ENCODE results near the gene RECQL5.

RECQL5 gene

GRCh38 chr17:75673487-75673886 is 6.5 kb upstream of the RECQL5 start:
- TF ChIP-seq SPI1 (IDR thresholded peaks at IDR 0.05; ENCODE audit: low read depth, low read length) (no peak), TAF1 (IDR thresholded peaks at IDR 0.05; ENCODE audit: low read depth, low read length) (no peak), POLR2A (IDR thresholded peaks at IDR 0.05; ENCODE audit: low read depth, low read length) (no peak), POU2F2 (IDR thresholded peaks at IDR 0.05; ENCODE audit: low read depth, low read length) (no peak), PAX5 (IDR thresholded peaks at IDR 0.05; ENCODE audit: insufficient read depth, low read length, severe bottlenecking) (no peak), POLR2AphosphoS5 (IDR thresholded peaks at IDR 0.05; ENCODE audit: low read depth, low read length) (no peak)
- FAIRE-seq (no peak), DNase-seq (ENCODE audit: insufficient read length, low spot score) (no peak)

GRCh38 chr17:75672011-75672410 is 5.1 kb upstream of the RECQL5 start:
- TF ChIP-seq POU2F2 (IDR thresholded peaks at IDR 0.05; ENCODE audit: low read depth, low read length) (no peak), SPI1 (IDR thresholded peaks at IDR 0.05; ENCODE audit: low read depth, low read length) (no peak), POLR2AphosphoS5 (IDR thresholded peaks at IDR 0.05; ENCODE audit: low read depth, low read length) (no peak), TAF1 (IDR thresholded peaks at IDR 0.05; ENCODE audit: low read depth, low read length) (no peak), PAX5 (IDR thresholded peaks at IDR 0.05; ENCODE audit: insufficient read depth, low read length, severe bottlenecking) (no peak), POLR2A (IDR thresholded peaks at IDR 0.05; ENCODE audit: low read depth, low read length) (no peak)
- FAIRE-seq (no peak), DNase-seq (ENCODE audit: insufficient read length, low spot score) (no peak)

DNA sequence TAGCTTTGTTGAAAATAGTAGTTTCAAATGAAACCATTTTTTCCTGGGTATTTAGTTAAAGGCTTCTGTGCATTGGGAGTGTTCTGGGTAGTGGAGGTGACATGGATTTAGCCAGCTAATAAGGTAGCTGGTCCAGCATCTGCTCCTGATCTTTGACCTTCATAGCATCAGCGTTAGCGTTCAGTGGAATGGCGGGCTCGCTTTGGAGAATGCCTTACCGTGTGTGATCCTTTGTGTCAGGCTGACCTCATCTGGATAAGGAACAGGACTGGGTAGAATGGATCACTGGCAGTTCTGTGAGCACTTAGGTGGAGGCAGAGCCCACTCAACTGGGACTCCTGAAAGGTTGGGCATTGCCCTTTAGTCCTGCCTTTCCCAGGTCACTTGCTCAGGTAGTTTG is 3.9 kb upstream of the RECQL5 start:
- FAIRE-seq (no peak), DNase-seq (ENCODE audit: insufficient read length, low spot score) (no peak)
- TF ChIP-seq POLR2A (IDR thresholded peaks at IDR 0.05; ENCODE audit: low read depth, low read length) (no peak), PAX5 (IDR thresholded peaks at IDR 0.05; ENCODE audit: insufficient read depth, low read length, severe bottlenecking) (no peak), POU2F2 (IDR thresholded peaks at IDR 0.05; ENCODE audit: low read depth, low read length) (no peak), TAF1 (IDR thresholded peaks at IDR 0.05; ENCODE audit: low read depth, low read length) (no peak), SPI1 (IDR thresholded peaks at IDR 0.05; ENCODE audit: low read depth, low read length) (no peak), POLR2AphosphoS5 (IDR thresholded peaks at IDR 0.05; ENCODE audit: low read depth, low read length) (no peak)

GRCh38 chr17:75668489-75668888 is 1.5 kb upstream of the RECQL5 start:
- DNase-seq (ENCODE audit: insufficient read length, low spot score) (no peak), FAIRE-seq (no peak)
- no peak for TF ChIP-seq POLR2AphosphoS5 (IDR thresholded peaks at IDR 0.05; ENCODE audit: low read depth, low read length)
- no peak for TF ChIP-seq POU2F2 (IDR thresholded peaks at IDR 0.05; ENCODE audit: low read depth, low read length)
- TF ChIP-seq SPI1 (IDR thresholded peaks at IDR 0.05; ENCODE audit: low read depth, low read length), result no peak
- no peak for TF ChIP-seq TAF1 (IDR thresholded peaks at IDR 0.05; ENCODE audit: low read depth, low read length)
- TF ChIP-seq PAX5 (IDR thresholded peaks at IDR 0.05; ENCODE audit: insufficient read depth, low read length, severe bottlenecking), result no peak
- TF ChIP-seq POLR2A (IDR thresholded peaks at IDR 0.05; ENCODE audit: low read depth, low read length), result no peak

DNA sequence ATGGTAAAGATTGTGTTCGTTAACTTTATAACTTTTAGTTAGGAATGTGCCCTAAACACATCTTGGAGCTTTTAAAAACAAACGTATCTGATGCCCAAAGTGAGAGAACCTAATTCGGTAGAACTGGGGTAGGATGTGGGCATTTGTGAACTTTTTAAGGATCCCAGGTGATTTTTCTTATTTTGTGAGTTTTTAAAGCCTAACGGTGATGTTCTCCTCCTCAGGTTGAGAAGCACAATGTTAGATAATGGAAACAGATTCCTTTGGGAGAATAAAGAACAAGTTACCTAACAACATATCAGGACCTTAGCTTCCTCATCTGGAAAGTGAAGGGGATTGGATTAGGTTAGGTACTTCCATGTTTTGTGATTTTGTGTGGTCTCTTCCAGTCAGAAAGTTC is 871 bp upstream of the RECQL5 start:
- FAIRE-seq (no peak), DNase-seq (ENCODE audit: insufficient read length, low spot score) (no peak)
- no peak for TF ChIP-seq SPI1 (IDR thresholded peaks at IDR 0.05; ENCODE audit: low read depth, low read length)
- no peak for TF ChIP-seq POU2F2 (IDR thresholded peaks at IDR 0.05; ENCODE audit: low read depth, low read length)
- no peak for TF ChIP-seq TAF1 (IDR thresholded peaks at IDR 0.05; ENCODE audit: low read depth, low read length)
- TF ChIP-seq POLR2AphosphoS5 (IDR thresholded peaks at IDR 0.05; ENCODE audit: low read depth, low read length), result no peak
- no peak for TF ChIP-seq POLR2A (IDR thresholded peaks at IDR 0.05; ENCODE audit: low read depth, low read length)
- no peak for TF ChIP-seq PAX5 (IDR thresholded peaks at IDR 0.05; ENCODE audit: insufficient read depth, low read length, severe bottlenecking)

DNA sequence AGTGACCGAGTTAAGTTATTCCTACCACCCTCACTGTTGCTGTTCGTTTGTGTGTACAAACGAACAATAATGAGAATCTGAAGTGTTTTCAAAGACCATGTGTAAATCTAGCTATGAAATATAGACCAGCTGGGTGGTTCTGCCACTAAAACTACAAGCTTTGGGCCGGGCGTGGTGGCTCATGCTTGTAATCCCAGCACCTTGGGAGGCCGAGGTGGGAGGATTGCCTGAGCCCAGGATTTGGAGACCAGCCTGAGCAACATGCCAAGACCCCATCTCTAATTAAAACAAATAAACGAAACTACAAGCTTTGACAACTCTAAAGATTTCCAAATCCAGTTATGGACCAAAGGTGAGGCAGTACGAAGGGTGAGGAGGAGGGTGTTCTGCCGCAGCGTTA is 973 bp downstream of the RECQL5 start:
- TF ChIP-seq PAX5 (IDR thresholded peaks at IDR 0.05; ENCODE audit: insufficient read depth, low read length, severe bottlenecking) (no peak), POU2F2 (IDR thresholded peaks at IDR 0.05; ENCODE audit: low read depth, low read length) (no peak), TAF1 (IDR thresholded peaks at IDR 0.05; ENCODE audit: low read depth, low read length) (no peak), POLR2A (IDR thresholded peaks at IDR 0.05; ENCODE audit: low read depth, low read length) (no peak), POLR2AphosphoS5 (IDR thresholded peaks at IDR 0.05; ENCODE audit: low read depth, low read length) (no peak), SPI1 (IDR thresholded peaks at IDR 0.05; ENCODE audit: low read depth, low read length) (no peak)
- no peak for DNase-seq (ENCODE audit: insufficient read length, low spot score)
- FAIRE-seq, result no peak

- peak; percentile 75 for FAIRE-seq
- DNase-seq (ENCODE audit: insufficient read length, low spot score), result no peak
- TF ChIP-seq PAX5 (IDR thresholded peaks at IDR 0.05; ENCODE audit: insufficient read depth, low read length, severe bottlenecking) (peak; percentile 27), SPI1 (IDR thresholded peaks at IDR 0.05; ENCODE audit: low read depth, low read length) (peak; percentile 98), POLR2A (IDR thresholded peaks at IDR 0.05; ENCODE audit: low read depth, low read length) (no peak), POU2F2 (IDR thresholded peaks at IDR 0.05; ENCODE audit: low read depth, low read length) (no peak), POLR2AphosphoS5 (IDR thresholded peaks at IDR 0.05; ENCODE audit: low read depth, low read length) (no peak), TAF1 (IDR thresholded peaks at IDR 0.05; ENCODE audit: low read depth, low read length) (no peak)
Observed at GRCh38 chr17:75664099-75664549, 2.8 kb downstream of the RECQL5 start.

- FAIRE-seq, result no peak
- TF ChIP-seq TAF1 (IDR thresholded peaks at IDR 0.05; ENCODE audit: low read depth, low read length) (no peak), POU2F2 (IDR thresholded peaks at IDR 0.05; ENCODE audit: low read depth, low read length) (no peak), SPI1 (IDR thresholded peaks at IDR 0.05; ENCODE audit: low read depth, low read length) (no peak), PAX5 (IDR thresholded peaks at IDR 0.05; ENCODE audit: insufficient read depth, low read length, severe bottlenecking) (no peak), POLR2AphosphoS5 (IDR thresholded peaks at IDR 0.05; ENCODE audit: low read depth, low read length) (no peak), POLR2A (IDR thresholded peaks at IDR 0.05; ENCODE audit: low read depth, low read length) (no peak)
- no peak for DNase-seq (ENCODE audit: insufficient read length, low spot score)
Observed at GRCh38 chr17:75662511-75662910, 4.4 kb downstream of the RECQL5 start.

GRCh38 chr17:75661531-75661930 is 5.4 kb downstream of the RECQL5 start:
- DNase-seq (ENCODE audit: insufficient read length, low spot score) (no peak), FAIRE-seq (no peak)
- TF ChIP-seq TAF1 (IDR thresholded peaks at IDR 0.05; ENCODE audit: low read depth, low read length), result no peak
- TF ChIP-seq SPI1 (IDR thresholded peaks at IDR 0.05; ENCODE audit: low read depth, low read length), result no peak
- TF ChIP-seq POU2F2 (IDR thresholded peaks at IDR 0.05; ENCODE audit: low read depth, low read length), result no peak
- TF ChIP-seq PAX5 (IDR thresholded peaks at IDR 0.05; ENCODE audit: insufficient read depth, low read length, severe bottlenecking), result no peak
- no peak for TF ChIP-seq POLR2AphosphoS5 (IDR thresholded peaks at IDR 0.05; ENCODE audit: low read depth, low read length)
- no peak for TF ChIP-seq POLR2A (IDR thresholded peaks at IDR 0.05; ENCODE audit: low read depth, low read length)

DNA sequence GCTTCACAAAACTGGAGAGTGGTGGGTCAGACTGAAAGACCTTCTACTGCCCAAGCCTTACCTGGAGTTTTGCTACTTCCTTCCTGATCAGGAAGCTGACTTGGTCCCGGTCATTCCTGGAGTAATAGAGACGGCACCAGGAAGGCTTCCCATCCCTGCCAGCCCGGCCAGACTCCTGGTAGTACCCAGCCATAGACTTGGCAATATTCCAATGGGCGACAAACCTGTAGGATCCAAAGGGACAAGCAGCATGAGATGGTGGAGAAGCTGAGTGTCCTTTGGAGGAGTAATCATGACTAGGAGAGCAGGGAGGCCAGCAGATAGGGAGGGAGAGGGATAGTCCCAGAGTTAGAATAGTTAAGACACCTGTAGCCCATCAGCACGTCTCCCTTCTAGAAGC is 8.7 kb downstream of the RECQL5 start:
- TF ChIP-seq TAF1 (IDR thresholded peaks at IDR 0.05; ENCODE audit: low read depth, low read length), result no peak
- FAIRE-seq (no peak), DNase-seq (ENCODE audit: insufficient read length, low spot score) (no peak)

Measured in GM12891 (cell line).